Measurements from ENCODE around the gene FBN1. TPM values are rescaled to one million over a fixed set of nuclear protein-coding genes. Genes with fewer than 3 reads are reported as not detected.

FBN1 gene
- total RNA-seq, 1 donor from 2014 or later, result 0.62 TPM

- no peak for DNase-seq
- intact Hi-C loops (cut with micrococcal nuclease), result no loop called here
- POLR2A ChIA-PET, result no interaction called here
- no peaks in the 10 kb centered on the region for H3K4me1 Mint-ChIP-seq
- ATAC-seq (ENCODE audit: low read depth), result no peak
- CTCF ChIA-PET, result interaction anchor here (1.4 kb wide), 2 partner anchors 40 to 45 kb away, joined by 3 to 4 read pairs; no protein-coding TSS in a partner anchor
- TF ChIP-seq, protein P1, sequence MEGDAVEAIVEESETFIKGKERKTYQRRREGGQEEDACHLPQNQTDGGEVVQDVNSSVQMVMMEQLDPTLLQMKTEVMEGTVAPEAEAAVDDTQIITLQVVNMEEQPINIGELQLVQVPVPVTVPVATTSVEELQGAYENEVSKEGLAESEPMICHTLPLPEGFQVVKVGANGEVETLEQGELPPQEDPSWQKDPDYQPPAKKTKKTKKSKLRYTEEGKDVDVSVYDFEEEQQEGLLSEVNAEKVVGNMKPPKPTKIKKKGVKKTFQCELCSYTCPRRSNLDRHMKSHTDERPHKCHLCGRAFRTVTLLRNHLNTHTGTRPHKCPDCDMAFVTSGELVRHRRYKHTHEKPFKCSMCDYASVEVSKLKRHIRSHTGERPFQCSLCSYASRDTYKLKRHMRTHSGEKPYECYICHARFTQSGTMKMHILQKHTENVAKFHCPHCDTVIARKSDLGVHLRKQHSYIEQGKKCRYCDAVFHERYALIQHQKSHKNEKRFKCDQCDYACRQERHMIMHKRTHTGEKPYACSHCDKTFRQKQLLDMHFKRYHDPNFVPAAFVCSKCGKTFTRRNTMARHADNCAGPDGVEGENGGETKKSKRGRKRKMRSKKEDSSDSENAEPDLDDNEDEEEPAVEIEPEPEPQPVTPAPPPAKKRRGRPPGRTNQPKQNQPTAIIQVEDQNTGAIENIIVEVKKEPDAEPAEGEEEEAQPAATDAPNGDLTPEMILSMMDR (IDR thresholded peaks at IDR 0.05), result no peak
- H3K36me3 Mint-ChIP-seq (ENCODE audit: low read depth), result no peaks in the 10 kb centered on the region
- H3K27ac Mint-ChIP-seq, result no peak overlapping the region
- no peak overlapping the region for H3K4me3 Mint-ChIP-seq
- H3K9me3 Mint-ChIP-seq, result no peaks in the 10 kb centered on the region
- no peaks in the 10 kb centered on the region for H3K27me3 Mint-ChIP-seq
These were observed 247.7 kb downstream of the FBN1 start for GRCh38 chr15:48397841-48398240.

DNA sequence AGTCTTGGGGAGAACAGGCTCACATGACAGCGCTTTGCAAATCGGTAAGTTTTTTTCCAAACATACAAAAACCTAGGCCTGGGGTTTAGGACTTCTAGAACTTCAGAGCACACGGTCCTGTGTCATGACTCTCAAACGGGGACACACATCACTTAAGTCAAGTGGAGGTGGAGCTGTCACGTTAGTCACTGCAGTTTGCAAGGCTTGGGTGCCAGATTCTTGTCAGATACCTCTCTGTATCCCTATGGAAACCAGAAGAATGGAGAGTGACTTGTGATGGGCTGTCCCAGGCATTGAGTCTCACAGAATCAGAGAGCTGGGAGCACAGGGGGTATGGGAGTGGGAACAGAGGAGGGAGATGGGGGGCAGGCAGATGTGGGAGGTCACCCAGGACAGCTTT is 249.5 kb downstream of the FBN1 start:
- Mint-ChIP-seq H3K4me1 (no peaks in the 10 kb centered on the region), H3K9me3 (no peaks in the 10 kb centered on the region), H3K4me3 (no peak overlapping the region), H3K27ac (no peak overlapping the region), H3K36me3 (ENCODE audit: low read depth) (no peaks in the 10 kb centered on the region), H3K27me3 (peaks cover 3% of the 10 kb centered on the region)
- DNase-seq, result no peak
- ChIA-PET POLR2A (no interaction called here), CTCF (no interaction called here)
- TF ChIP-seq, protein P1 (IDR thresholded peaks at IDR 0.05), result no peak
- ATAC-seq (ENCODE audit: low read depth), result no peak
- intact Hi-C loops (cut with micrococcal nuclease), result no loop called here

DNA sequence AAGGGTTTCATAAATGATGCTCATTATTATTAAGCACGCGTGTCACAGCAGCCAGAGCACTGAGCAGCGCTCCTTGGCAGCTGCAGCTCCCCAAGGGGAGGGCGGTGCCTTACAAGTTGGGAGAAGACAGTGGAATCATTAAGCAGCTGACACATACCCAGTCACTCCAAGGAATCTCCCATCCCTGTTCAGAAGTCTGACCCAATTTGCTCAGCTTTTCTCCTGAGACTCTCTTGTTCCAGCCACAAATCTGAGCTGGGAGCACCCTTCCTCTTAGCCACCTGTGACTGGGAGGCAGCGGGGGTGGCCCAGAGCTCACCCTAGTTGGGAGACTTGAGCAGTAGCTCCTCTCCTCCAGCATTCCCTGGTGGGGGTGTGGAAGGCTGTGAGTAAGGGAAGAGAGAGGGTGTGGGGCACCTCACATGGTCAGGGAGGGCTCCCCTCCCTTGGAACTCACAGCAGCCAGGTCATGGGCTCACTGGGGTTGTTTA is 249.9 kb downstream of the FBN1 start:
- DNase-seq (no peak), ATAC-seq (ENCODE audit: low read depth) (no peak)
- H3K27ac Mint-ChIP-seq, result no peak overlapping the region
- H3K4me1 Mint-ChIP-seq, result no peaks in the 10 kb centered on the region
- no peaks in the 10 kb centered on the region for H3K36me3 Mint-ChIP-seq (ENCODE audit: low read depth)
- intact Hi-C loops (cut with micrococcal nuclease), result no loop called here
- peaks cover 3% of the 10 kb centered on the region for H3K27me3 Mint-ChIP-seq
- no peaks in the 10 kb centered on the region for H3K9me3 Mint-ChIP-seq
- TF ChIP-seq, protein P1 (IDR thresholded peaks at IDR 0.05), result no peak
- no peak overlapping the region for H3K4me3 Mint-ChIP-seq
- ChIA-PET CTCF (no interaction called here), POLR2A (no interaction called here)

GRCh38 chr15:48394970-48395369 is 250.5 kb downstream of the FBN1 start:
- POLR2A ChIA-PET, result no interaction called here
- H3K9me3 Mint-ChIP-seq, result no peaks in the 10 kb centered on the region
- DNase-seq (no peak), ATAC-seq (ENCODE audit: low read depth) (no peak)
- TF ChIP-seq, protein P1 (IDR thresholded peaks at IDR 0.05), result no peak
- H3K36me3 Mint-ChIP-seq (ENCODE audit: low read depth), result no peaks in the 10 kb centered on the region
- no peak overlapping the region for H3K27ac Mint-ChIP-seq
- H3K4me1 Mint-ChIP-seq, result no peaks in the 10 kb centered on the region
- CTCF ChIA-PET, result no interaction called here
- no peak overlapping the region for H3K4me3 Mint-ChIP-seq
- H3K27me3 Mint-ChIP-seq, result peaks cover 3% of the 10 kb centered on the region
- intact Hi-C loops (cut with micrococcal nuclease), result no loop called here

DNA sequence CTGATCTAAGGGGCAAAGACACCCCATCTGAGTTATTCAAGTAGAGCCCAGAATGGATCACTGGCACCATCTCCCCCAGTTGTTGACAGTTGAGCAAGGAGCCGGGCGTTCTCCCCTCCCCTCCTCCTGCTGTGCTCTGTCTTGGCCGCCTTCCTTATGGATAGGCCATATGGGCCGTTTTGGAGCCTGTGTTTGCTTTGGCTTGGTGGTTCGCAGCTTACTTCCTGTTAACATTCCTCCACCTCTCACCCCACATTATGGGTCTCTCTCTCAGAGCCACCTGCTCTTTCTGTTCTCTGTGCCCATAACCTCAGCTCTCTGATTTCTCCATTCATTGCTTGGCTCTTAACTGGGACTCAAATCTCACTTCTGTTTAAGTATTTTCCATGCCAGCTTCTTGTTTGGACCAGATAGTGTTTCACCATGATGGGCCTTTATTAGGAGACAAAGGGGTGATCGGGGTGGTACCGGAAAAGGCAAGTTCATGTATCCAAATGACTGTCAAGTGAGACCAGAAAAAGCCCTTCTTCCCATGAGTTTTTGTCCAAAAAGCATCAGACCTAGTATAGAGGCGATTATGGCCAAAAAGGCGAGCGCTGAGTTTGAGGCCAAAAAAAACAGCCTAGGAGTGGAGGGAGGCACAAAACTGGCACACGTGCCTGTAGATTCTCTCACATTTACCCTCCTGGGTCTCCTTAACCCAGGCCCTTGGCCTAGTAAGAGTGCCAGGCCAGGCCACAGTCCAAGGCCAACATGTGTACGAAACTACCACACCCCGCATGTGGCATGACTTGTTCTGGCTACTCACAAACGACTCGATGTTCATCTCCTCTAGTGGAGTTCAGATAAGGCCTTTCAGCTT is 251.6 kb downstream of the FBN1 start:
- no peak for DNase-seq
- intact Hi-C loops (cut with micrococcal nuclease), result no loop called here
- ATAC-seq (ENCODE audit: low read depth), result no peak
- CTCF ChIA-PET, result no interaction called here
- H3K27me3 Mint-ChIP-seq, result peaks cover 7% of the 10 kb centered on the region
- no peaks in the 10 kb centered on the region for H3K4me1 Mint-ChIP-seq
- H3K36me3 Mint-ChIP-seq (ENCODE audit: low read depth), result no peaks in the 10 kb centered on the region
- POLR2A ChIA-PET, result no interaction called here
- H3K27ac Mint-ChIP-seq, result no peak overlapping the region
- TF ChIP-seq, protein P1 (IDR thresholded peaks at IDR 0.05), result no peak
- H3K9me3 Mint-ChIP-seq, result no peaks in the 10 kb centered on the region
- H3K4me3 Mint-ChIP-seq, result no peak overlapping the region
